Panc1 (cell line): Measurements from ENCODE around the gene DNER. TPM values are rescaled to one million over a fixed set of nuclear protein-coding genes. Genes with fewer than 3 reads are reported as not detected.

Experiments used
- ATAC-seq: fragments of 200-7000 bp; cut with Tn5 transposase; 2 replicates; pipeline ENCODE4 v1.9.1; 2020; ENCODE audit warnings: mild to moderate bottlenecking, moderate library complexity
- BruUV-seq: library from RNA; stranded (reverse); fragments of 400-500 nt; replicated peaks from 2 replicates; lab custom pipeline; 2021; lab: Mats Ljungman, UMichigan
- CTCF ChIA-PET: fragments of 300-600 bp; sonication (Branson Sonifier 250); formaldehyde crosslinking; loops from one replicate; lab custom pipeline; 2022; ENCODE audit warnings: antibody characterized with exemption; lab: Charles Lee
- POLR2A ChIA-PET: fragments of 300-600 bp; sonication (Branson Sonifier 250); formaldehyde crosslinking; loops from one replicate; lab custom pipeline; 2022; ENCODE audit warnings: antibody characterized with exemption; lab: Charles Lee
- DNase-seq: peaks from one replicate; pipeline ENCODE4 v3.0.0-alpha.2; 2010; ENCODE audit warnings: low read depth, low spot score
- H3K27ac ChIP-seq: 2 replicates; pipeline ENCODE4 v1.5.1; 2011; ENCODE audit warnings: mild to moderate bottlenecking, low read length, inconsistent platforms
- H3K27me3 ChIP-seq: fragments of 200-500 bp; sonication (Bioruptor generic); 2 replicates; pipeline ENCODE4 v1.6.0; 2014; ENCODE audit warnings: low read length, inconsistent platforms; ENCODE audit not compliant: control insufficient read depth, insufficient read depth
- H3K36me3 ChIP-seq: fragments of 200-500 bp; sonication (Bioruptor generic); 2 replicates; pipeline ENCODE4 v1.5.1; 2014; ENCODE audit warnings: inconsistent platforms, mild to moderate bottlenecking, low read length, moderate library complexity; ENCODE audit not compliant: control insufficient read depth, insufficient read depth
- H3K4me1 ChIP-seq: 2 replicates; pipeline ENCODE4 v1.5.1; 2011; ENCODE audit warnings: inconsistent platforms, mild to moderate bottlenecking, low read length, moderate library complexity; ENCODE audit not compliant: control insufficient read depth, insufficient read depth
- H3K4me3 ChIP-seq, 2 experiments: 2 replicates each; pipeline ENCODE4 v1.5.1; 2011 to 2012; ENCODE audit warnings: low read depth in 2 of 2, low read length in 2 of 2, mild to moderate bottlenecking in 2 of 2, inconsistent platforms in 1 of 2, moderate library complexity in 1 of 2
- H3K9me3 ChIP-seq: fragments of 200-500 bp; sonication (Bioruptor generic); 2 replicates; pipeline ENCODE4 v1.5.1; 2014; ENCODE audit warnings: low read depth, mild to moderate bottlenecking, inconsistent platforms, low read length, moderate library complexity; ENCODE audit not compliant: control insufficient read depth, insufficient read depth
- CTCF ChIP-seq: fragments of 450-650 bp; IDR thresholded peaks from 2 replicates; pipeline ENCODE4 v1.5.1; 2017; ENCODE audit warnings: mild to moderate bottlenecking
- POLR2AphosphoS5 ChIP-seq: IDR thresholded peaks from 2 replicates; pipeline ENCODE4 v1.6.1; 2012; ENCODE audit warnings: mild to moderate bottlenecking, low read depth, low read length, moderate library complexity
- REST ChIP-seq, 2 experiments: IDR thresholded peaks; 2 replicates each; pipeline ENCODE4 v1.6.1; 2011 to 2012; ENCODE audit warnings: low read depth in 2 of 2, control low read depth in 1 of 2, low read length in 1 of 2, mild to moderate bottlenecking in 1 of 2, moderate library complexity in 1 of 2; ENCODE audit not compliant: insufficient read depth in 1 of 2
- SIN3A ChIP-seq: IDR thresholded peaks from 2 replicates; pipeline ENCODE4 v1.6.1; 2012; ENCODE audit warnings: low read depth, mild to moderate bottlenecking, low read length, moderate library complexity, borderline replicate concordance; ENCODE audit not compliant: insufficient read depth
- TCF7L2 ChIP-seq: IDR thresholded peaks from 2 replicates; pipeline ENCODE4 v1.6.1; 2011; ENCODE audit warnings: mild to moderate bottlenecking, low read depth, low read length, inconsistent platforms
- in situ Hi-C: cut with HindIII; loops from 2 replicates; pipeline ENCODE4 v1.10.0; 2016; ENCODE audit warnings: low sequenced_read_pairs, low pct_unique_long_range_greater_than_20kb
- intact Hi-C: fragments of 100-400 bp; cut with micrococcal nuclease; formaldehyde crosslinking; loops from one replicate; pipeline ENCODE4 v1.10.0; 2022; ENCODE audit not compliant: unreplicated experiment
- total RNA-seq: library from RNA; stranded (reverse); gene quantifications from one replicate; pipeline ENCODE4 v1.2.1, GENCODE V29; 2021; ENCODE audit not compliant: unreplicated experiment

DNER gene
- total RNA-seq, 1 experiment from 2014 or later, result 0.31 TPM

- TF ChIP-seq CTCF (no peak), SIN3A (no peak), REST (IDR thresholded peaks at IDR 0.05; ENCODE audit: insufficient read depth in 1 of 2, low read depth in 2 of 2, low read length in 1 of 2) (no peak), POLR2AphosphoS5 (no peak), TCF7L2 (no peak)
- ATAC-seq (no peak), DNase-seq (no peak)
- in situ Hi-C loops, result no loop called here
- Histone ChIP-seq H3K4me3 (no peak overlapping the region), H3K27me3 (peaks cover 7% of the 10 kb centered on the region), H3K9me3 (no peaks in the 10 kb centered on the region), H3K36me3 (no peaks in the 10 kb centered on the region), H3K27ac (no peak overlapping the region), H3K4me1 (no peaks in the 10 kb centered on the region)
- ChIA-PET POLR2A (no interaction called here), CTCF (no interaction called here)
- no TSS peak for BruUV-seq
- intact Hi-C loops, result no loop called here
These were observed 60.8 kb downstream of the DNER start for GRCh38 chr2:229653531-229653930.

GRCh38 chr2:229652796-229653195, 61.6 kb downstream of the DNER start:
- no peak overlapping the region for H3K27ac ChIP-seq
- CTCF ChIA-PET, result no interaction called here
- TF ChIP-seq REST (IDR thresholded peaks at IDR 0.05; ENCODE audit: insufficient read depth in 1 of 2, low read depth in 2 of 2, low read length in 1 of 2) (no peak), POLR2AphosphoS5 (no peak), TCF7L2 (no peak), SIN3A (no peak), CTCF (no peak)
- in situ Hi-C loops, result no loop called here
- peaks cover 9% of the 10 kb centered on the region for H3K27me3 ChIP-seq
- POLR2A ChIA-PET, result no interaction called here
- no TSS peak for BruUV-seq
- no peaks in the 10 kb centered on the region for H3K36me3 ChIP-seq
- no peaks in the 10 kb centered on the region for H3K9me3 ChIP-seq
- ATAC-seq (no peak), DNase-seq (no peak)
- H3K4me1 ChIP-seq, result no peaks in the 10 kb centered on the region
- H3K4me3 ChIP-seq, result no peak overlapping the region
- intact Hi-C loops, result no loop called here
